NCI-H1436 (cell line): ENCODE results near the gene DXO.
"Not testable (repeated sequence)": the region's sequence is repeated elsewhere in the genome, so short reads cannot be mapped to it uniquely, and the experiment has no call there.

Source experiments
- DNase-seq: peaks from one replicate; lab custom pipeline; 2025; lab: John Stamatoyannopoulos, UW

DXO gene

DNA sequence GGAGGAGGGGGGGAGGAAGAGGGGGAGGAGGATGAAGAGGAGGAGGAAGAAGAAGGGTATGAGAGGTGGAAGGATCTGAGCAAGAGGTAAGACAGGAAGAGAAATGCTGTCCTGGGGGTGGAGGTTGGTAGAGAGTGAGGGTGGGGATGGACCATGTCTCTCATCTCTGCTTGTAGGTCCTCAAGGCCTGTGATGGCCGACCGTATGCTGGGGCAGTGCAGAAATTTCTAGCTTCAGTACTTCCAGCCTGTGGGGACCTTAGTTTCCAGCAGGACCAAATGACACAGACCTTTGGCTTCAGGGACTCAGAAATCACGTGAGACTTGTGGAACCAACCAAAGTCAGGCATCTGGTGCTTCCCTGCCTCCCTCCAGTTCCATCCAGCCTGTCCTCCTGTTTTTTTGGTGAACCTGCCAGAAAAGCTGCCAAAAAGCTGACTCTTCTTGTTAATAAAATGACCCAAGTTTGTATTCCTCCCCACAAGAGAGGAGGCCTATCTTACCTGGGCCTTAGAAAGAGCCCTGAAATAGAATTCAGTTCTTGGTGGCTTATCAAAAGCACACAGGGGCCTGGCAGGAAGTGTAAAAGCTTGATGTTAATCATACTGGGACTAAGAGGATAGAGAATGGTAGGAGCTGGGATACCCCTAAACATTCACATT, 7.4 kb upstream of the DXO start:
- DNase-seq: no peak

DNA sequence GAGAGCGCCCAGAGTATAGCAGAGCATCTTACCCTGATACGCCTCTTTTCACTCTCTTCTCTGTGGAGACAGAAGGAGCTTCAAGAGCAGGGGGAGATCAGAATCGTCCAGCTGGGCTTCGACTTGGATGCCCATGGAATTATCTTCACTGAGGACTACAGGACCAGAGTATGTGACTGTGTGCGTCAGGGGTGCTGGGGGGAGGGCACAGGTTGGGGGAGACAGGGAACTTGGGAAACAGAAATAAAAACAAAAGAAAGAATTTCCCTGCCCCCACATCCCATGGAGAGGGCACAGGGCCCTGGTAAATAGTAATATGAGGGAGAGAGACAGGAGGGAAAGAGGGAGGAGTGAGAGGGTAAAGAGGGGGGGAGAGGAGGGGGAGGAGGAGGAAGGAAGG, 6.9 kb upstream of the DXO start:
- DNase-seq: no peak

DNA sequence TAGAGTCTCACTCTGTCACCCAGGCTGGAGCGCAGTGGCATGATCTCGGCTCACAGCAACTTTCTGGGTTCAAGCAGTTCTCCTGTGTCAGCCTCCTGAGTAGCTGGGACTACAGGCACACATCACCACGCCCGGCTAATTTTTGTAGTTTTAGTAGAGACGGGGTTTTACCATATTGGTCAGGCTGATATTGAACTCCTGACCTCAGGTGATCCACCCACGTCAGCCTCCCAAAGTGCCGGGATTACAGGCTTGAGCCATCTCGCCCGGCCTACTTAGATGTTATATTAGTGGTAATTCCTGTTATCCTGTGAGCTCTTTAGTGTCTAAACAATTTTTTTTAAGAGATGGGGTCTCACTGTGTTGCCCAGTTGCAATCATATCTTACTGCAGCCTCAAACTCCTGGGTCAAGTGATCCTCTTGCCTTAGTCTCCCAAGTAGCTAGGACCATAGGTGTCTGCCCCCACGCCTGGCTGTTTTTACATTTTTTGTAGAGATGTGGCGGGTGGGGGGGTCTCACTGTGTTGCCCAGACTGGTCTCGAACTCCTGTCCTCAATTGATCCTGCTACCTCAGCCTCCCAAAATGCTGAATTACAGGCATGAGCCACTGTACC, 6.0 kb upstream of the DXO start:
- DNase-seq: no peak

DNA sequence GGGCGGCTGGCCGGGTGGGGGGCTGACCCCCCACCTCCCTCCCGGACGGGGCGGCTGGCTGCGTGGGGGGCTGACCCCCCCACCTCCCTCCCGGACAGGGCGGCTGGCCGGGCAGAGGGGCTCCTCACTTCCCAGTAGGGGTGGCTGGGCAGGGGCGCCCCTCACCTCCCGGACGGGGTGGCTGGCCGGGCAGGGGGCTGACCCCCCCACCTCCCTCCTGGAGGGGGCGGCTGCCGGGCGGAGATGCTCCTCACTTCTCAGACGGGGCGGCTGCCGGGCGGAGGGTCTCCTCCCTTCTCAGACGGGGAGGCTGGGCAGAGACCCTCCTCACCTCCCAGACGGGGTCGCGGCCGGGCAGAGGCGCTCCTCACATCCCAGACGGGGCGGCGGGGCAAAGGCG, 4.1 kb upstream of the DXO start:
- DNase-seq: not testable (repeated sequence)

DNA sequence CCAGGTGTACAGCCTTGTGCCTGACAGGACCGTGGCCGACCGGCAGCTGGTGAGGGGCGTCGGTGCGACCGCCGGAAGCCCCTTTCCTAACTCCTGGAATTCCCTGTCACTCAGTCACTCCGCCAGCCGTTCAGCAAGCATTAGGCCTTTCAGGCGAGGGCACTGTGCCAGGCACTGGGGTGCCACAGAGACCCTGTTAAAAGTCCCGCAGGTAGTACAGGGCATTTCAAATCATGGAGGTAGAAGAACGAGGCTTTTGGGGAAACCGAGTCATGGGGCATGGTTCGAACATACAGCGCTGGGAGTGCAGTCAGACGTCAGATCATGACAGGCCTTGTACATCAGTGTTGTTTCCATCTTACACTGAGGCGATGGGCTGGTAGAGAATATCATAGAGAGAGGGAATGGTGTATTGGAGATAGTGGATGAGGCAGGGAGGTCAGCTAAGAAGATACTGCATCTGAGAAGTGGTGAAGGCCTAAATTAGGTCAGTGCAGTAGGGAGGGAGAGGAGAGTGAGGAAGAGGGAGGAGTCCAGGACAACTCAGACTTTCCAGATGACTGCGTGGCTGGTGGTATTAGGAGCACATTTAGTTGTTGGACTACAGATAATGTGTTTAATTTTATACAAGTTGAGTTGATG, 892 bp upstream of the DXO start:
- no peak for DNase-seq

DNA sequence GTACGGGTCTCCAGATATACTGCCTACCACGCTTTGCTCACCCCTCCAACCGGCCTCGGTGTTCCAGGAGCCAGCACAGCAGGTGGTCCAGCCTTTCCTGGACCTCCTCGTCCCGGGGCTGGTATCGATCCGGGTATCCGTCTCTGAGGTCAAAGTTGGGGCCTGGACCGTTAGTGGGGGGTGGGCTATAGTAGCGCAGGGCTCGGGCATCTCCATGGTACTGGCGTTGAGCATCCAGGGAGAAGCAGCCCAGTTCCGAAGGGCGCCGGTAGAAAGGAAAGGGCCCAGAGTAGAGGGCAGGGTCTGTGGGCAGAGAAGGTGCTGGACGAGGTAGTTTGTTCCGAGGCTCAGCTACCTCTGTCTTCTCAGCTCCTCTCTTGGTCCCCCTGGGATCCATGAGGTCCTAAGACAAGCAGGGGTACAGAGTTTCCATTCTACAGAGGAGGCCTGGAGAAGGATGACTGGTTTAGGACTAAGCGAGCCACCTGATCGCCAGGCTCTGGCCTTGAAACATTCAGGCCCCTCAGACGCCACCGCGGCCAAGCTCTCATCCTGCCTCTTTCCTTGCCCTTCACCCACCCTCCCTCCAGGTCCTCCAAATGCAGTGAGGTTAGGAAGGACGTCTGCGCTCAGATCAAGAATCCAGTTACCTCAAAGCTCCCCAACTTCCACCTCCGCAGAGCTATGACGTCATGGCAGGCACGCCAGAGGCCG, 502 bp downstream of the DXO start:
- no peak for DNase-seq

DNA sequence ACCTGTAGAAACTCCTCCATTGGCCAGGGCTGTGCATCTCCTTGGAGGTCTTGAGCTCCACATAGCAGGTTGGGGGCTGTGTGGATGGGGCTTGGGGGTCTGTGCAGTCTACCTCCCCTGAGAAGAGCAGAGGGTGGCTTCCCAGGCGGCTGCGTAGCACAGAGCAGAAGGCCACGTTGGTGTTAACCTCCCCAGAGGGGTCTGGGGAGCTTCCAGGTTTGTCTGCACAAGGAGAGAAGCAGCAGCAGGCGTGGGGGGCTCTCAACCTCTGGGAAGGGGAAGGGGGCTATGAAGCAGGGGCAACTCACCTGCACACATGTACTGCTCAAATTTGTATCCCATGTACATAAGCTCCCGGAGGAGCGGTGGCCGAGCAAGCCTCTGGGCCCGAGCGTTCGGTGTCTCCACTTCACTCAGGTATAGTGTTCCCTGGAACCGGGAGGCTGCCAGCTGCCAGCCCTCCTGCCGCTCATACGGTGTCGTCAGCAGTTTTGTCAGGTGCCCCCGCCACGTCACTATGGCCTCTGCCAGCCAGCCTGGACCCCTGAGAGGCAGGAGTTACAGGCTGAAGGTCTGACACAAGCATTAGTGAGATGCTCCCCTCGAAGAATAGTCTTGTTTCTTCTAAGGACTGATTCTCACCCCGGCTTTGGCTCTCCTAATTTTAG, 1.2 kb downstream of the DXO start:
- DNase-seq: no peak

DNA sequence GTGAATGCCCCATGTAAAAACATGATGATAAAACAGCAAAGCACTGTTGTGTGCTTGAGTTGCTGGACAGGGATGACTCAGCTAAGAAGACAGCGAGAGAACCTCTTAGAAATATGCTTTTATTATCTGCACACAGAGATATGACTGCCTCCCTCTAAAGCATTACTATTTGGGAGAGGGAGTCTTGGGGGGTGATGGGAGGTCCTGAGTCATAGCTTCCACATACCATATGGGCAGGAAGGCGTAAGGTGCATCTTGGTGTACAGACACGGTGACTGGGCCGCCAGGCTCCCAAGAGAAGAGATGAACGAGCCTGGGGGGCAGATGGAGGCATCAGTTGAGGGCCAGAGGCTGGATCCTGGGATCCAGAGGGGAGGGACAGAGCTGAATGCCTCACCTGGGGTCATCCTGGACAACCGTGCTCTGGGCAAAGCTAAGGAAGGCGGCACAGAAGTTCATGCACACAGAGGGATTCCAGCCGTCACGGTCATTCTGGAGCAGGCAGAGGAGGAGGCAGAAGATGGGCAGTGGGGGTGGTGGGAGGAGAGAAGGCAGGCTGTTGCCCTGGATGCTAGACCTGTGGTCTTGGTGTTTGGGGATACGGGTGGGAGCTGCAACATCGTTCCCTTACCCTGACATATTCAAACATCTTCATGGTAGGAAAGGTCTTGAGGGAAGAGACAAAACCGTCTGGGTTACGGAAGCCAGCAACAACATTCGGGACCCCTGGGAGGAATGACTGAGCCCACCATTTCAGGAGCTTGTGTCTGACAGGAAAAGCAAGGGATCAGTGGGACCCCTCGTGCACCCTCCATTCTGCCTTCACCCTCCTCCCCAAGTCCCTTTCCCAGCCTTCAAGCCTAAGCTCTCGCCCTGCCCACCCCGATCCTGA, 2.0 kb downstream of the DXO start:
- DNase-seq: no peak

DNA sequence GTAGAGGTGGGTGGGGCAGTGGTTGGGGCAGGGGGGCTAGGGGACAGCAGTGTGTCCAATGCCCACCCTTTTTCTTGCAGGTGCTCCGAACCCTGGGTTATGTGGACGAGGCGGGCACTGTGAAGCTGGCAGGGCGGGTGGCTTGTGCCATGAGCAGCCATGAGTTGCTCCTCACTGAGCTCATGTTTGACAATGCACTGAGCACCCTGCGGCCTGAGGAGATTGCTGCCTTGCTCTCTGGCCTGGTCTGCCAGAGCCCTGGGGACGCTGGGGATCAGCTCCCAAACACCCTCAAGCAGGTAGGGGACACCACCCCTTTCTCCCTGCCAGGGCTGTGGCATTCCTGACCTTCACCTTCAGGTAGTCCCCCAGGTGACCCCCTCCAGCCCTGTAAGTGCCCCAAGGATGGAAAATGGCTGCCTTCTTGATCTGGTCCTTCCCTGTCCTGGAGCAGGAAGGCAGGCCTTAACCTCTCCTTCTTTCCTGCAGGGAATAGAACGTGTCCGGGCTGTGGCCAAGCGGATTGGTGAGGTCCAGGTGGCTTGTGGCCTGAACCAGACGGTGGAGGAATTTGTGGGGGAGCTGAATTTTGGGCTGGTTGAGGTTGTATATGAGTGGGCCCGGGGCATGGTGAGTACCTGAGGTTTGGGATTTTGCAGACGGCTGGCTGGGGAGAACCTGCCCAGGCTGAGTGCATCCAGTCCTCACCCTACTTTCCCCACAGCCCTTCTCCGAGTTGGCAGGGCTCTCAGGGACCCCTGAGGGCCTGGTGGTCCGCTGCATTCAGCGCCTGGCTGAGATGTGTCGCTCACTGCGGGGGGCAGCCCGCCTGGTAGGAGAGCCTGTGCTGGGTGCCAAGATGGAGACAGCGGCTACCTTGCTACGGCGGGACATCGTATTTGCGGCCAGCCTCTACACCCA, 2.9 kb downstream of the DXO start:
- no peak for DNase-seq

DNA sequence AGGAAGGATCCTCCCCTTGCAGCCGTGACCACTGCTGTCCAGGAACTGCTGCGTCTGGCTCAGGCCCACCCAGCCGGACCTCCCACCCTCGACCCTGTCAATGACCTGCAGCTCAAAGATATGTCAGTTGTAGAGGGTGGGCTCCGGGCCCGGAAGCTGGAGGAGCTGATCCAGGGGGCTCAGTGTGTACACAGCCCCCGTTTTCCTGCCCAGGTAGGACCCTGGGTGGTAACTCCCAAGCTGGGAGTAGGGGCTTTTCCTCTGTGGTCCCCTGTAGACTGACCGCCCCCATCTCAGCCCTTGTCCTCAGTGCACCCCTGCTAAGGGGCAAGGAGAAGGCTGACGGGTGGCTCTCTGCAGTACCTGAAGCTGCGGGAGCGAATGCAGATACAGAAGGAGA, 3.6 kb downstream of the DXO start:
- no peak for DNase-seq

DNA sequence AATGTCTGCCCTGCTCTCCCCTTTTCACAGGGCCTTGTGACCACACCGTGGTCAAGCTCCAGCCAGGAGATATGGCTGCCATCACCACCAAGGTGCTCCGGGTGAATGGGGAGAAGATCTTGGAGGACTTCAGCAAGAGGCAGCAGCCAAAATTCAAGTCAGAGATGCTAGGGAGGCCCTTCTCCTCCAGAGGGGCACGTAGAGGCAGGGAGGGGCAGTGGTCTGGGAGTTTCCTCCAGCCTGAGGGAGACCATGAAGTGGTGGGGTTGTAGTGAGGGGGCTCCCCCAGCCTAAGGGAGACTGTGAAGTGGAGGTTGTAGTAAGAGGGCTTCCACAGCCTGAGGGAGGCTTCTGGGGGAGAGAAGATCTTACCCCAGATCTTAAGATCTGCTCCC, 4.0 kb downstream of the DXO start:
- DNase-seq: no peak

DNA sequence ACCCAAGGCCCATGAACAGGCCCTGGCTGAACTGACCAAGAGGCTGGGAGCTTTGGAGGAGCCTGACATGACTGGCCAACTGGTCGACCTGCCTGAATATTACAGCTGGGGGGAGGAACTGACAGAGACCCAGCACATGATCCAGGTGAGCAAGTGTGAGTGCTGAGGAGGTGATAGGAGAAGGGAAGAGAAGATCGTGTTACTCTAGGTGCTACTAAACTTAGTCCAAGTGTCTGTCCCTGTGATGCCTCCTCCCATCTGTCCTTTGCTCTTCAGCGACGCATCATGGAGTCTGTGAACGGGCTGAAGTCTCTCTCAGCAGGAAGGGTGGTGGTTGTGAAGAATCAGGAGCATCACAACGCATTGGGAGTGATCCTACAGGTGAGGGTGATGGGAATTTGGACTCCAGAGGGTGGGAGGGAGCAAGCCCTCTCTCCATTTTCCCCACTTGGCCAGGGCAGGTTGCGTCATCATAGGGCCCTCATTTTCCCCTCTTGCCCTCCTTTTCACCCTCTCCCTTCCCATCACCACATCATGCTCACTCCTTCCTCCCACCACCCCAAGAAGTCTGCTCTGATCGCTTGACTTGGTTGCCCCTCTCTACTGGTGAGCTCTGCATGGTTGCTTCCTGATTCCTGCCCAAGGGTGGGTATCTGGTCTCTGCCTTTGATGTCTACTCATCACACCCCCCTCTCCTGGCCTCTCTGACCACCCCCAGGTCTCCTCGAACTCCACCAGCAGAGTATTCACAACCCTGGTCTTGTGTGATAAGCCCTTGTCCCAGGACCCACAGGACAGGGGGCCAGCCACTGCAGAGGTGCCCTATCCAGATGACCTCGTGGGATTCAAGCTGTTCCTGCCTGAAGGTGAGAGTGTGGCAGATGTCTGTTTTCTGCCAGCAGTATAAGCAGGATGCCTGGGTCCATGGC, 4.7 kb downstream of the DXO start:
- DNase-seq: no peak

DNA sequence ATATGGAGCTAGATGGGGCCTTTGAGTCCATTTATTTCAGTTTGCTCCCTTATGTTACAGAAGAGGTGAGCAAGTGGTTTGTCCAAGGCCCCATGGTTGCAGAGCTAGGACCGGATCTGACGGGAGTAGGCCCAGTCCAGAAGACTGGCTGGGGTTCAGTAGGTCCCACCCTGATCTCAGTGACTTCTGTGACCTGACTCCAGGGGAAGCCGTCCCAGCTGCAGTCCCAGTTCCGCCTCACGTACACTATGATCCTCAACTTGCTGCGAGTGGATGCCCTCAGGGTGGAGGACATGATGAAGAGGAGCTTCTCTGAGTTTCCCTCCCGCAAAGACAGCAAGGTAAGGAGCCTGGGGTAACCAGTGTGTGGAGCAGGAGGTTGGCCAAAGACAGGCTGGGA, 5.4 kb downstream of the DXO start:
- DNase-seq: no peak

DNA sequence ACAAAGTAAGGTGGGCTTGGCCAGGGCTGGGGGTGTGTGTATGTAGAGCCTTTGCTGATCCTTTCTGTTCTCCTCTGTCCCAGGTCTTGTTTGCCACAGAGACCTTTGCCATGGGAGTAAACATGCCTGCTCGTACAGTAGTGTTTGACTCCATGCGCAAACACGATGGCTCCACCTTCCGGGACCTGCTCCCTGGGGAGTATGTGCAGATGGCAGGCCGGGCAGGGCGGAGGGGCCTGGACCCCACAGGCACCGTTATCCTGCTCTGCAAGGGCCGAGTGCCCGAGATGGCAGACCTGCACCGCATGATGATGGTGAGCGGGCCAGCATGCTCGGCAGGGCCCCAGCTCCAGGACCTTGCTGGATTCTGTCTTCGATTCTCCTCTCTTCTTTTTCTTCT, 6.2 kb downstream of the DXO start:
- DNase-seq: no peak

DNA sequence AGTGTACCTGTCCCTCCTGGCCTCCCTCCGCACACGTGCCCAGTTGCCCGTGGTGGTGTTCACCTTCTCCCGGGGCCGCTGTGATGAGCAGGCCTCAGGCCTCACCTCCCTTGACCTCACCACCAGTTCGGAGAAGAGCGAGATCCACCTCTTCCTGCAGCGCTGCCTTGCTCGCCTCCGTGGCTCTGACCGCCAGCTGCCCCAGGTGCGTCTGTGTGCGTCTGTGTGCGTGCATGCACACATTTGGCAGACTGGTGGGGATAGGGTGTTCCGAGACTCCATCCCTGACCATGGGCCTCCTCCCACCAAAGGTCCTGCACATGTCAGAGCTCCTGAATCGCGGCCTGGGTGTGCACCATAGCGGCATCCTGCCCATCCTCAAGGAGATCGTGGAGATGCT, 8.0 kb downstream of the DXO start:
- DNase-seq: no peak

DNA sequence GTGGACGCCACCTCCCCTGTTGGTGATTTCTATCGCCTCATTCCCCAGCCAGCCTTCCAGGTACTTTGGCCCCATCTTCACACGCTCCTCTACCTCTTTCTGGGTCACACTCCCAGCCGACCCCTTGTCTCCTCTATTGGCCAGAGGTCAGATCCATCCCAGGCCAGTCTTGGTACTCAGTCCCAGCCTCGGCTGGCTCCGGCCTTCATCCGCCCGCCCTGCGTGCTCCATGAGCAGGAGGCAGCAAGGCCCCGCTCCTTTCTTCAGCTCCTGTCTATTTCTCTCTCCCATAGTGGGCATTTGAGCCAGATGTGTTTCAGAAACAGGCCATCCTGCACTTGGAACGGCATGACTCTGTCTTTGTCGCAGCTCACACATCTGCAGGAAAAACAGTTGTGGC, 10.3 kb downstream of the DXO start:
- no peak for DNase-seq

DNA sequence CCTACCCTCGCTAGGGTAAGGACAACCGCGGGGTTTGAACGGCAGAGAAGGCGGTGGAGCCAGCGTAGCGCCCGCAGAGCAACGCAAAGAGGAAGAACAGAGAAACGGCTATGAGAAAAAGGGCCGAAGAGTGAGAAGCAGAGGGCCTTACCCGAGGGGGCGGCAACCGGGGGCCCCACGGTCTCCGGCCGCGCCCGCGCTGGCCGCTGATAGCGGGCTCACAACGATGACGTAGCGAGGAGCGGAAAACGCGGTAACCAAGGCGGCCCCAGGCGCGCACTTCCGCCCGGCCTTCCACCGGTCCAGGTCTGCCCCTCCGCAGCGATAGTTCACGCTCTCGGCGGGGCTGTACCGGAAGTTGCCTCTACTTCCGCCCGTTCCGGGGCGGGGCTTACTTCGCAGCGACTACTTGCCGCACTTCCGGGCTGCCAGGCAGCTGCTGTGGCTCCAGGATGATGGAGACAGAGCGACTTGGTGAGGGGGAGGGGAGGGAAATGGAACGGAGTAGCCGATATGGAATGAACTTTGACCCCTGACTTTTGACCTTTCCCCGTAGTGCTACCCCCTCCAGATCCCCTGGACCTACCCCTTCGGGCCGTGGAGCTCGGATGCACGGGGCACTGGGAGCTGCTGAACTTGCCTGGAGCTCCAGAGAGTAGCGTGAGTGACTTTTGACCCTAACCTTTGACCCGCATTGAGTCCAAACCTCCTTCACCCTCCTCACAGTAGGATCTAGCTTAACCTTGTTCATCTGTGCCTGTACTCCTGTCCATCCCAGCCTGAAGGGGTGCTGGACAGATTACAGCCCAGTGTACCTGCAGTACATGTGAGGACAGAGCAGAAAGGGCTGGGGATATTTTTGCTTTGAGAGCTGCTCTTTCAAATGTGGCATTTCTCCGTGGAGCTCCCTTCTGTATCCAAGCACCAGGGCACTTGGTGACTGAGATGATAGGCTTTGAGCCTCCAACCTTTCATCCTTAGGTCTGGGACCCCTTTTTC, 12.9 kb downstream of the DXO start, which contains the start of the genes NELFE and SKIC2:
Gene NELFE, minus strand, starts transcription at position 231 of the 999 bp plus-strand sequence. CDS start 525 bp downstream, outside the sequence.
Gene SKIC2, plus strand, starts transcription at position 435 of the 999 bp plus-strand sequence. Its CDS starts 18 bp downstream, at position 453.
- peak; percentile 97 for DNase-seq

DNA sequence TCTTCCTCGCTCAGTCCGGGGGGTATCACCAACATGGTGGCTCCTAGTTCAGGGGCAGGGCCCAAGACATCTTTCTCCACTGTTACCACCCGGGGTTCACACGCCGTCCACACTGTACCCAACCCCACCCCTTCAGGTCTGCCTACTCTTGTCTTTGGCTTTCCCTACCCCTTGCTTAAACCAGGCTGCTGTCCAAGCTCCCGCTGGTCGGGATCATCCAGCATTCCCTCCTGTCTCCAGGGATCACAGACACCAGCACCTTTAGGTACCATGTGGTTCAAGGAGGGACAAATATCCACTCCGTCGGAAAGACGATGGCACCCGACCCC, 13.6 kb downstream of the DXO start:
- no peak for DNase-seq
